WTC11 (cell line): ENCODE results near the gene ZFPL1.

ENCODE experiments used
- CREB1 ChIP-seq: sonication (generic); formaldehyde crosslinking; IDR thresholded peaks from 2 replicates; pipeline ENCODE4 v1.8.0; 2023; ENCODE audit warnings: mild to moderate bottlenecking, missing genetic modification reagents
- CTCF ChIP-seq: fragments of 200-600 bp; IDR thresholded peaks from 2 replicates; pipeline ENCODE4 v1.8.0; 2022; ENCODE audit warnings: antibody characterized with exemption
- FOXJ3 ChIP-seq: sonication (generic); formaldehyde crosslinking; IDR thresholded peaks from 2 replicates; pipeline ENCODE4 v1.9.0; 2021; ENCODE audit warnings: missing genetic modification reagents, mild to moderate bottlenecking, borderline replicate concordance
- MLX ChIP-seq: sonication (generic); formaldehyde crosslinking; IDR thresholded peaks from 2 replicates; pipeline ENCODE4 v1.8.1; 2023; ENCODE audit warnings: mild to moderate bottlenecking, missing genetic modification reagents, moderate library complexity
- MXD4 ChIP-seq: fragments of 250-450 bp; sonication (Bioruptor Pico); IDR thresholded peaks from 2 replicates; pipeline ENCODE4 v1.8.0; 2021; ENCODE audit warnings: mild to moderate bottlenecking, moderate library complexity, borderline replicate concordance
- NR2C2 ChIP-seq: sonication (generic); formaldehyde crosslinking; IDR thresholded peaks from 2 replicates; pipeline ENCODE4 v1.8.0; 2022; ENCODE audit warnings: mild to moderate bottlenecking, missing genetic modification reagents
- PREB ChIP-seq: sonication (generic); formaldehyde crosslinking; IDR thresholded peaks from 2 replicates; pipeline ENCODE4 v1.8.1; 2022; ENCODE audit warnings: mild to moderate bottlenecking, missing genetic modification reagents, moderate library complexity, borderline replicate concordance
- TP53 ChIP-seq: sonication (generic); formaldehyde crosslinking; IDR thresholded peaks from 2 replicates; pipeline ENCODE4 v1.8.1; 2023; ENCODE audit warnings: mild to moderate bottlenecking, missing genetic modification reagents
- USF2 ChIP-seq: sonication (generic); formaldehyde crosslinking; IDR thresholded peaks from 2 replicates; pipeline ENCODE4 v1.8.1; 2023; ENCODE audit warnings: mild to moderate bottlenecking, missing genetic modification reagents, moderate library complexity
- ZNF512 ChIP-seq: sonication (generic); formaldehyde crosslinking; IDR thresholded peaks from 2 replicates; pipeline ENCODE4 v1.8.1; 2022; ENCODE audit warnings: missing genetic modification reagents, borderline replicate concordance
- TF ChIP-seq, protein P1 (sequence below): sonication (generic); formaldehyde crosslinking; IDR thresholded peaks from 2 replicates; pipeline ENCODE4 v1.8.1; 2023; ENCODE audit warnings: mild to moderate bottlenecking, moderate library complexity, missing genetic modification reagents

DNA sequence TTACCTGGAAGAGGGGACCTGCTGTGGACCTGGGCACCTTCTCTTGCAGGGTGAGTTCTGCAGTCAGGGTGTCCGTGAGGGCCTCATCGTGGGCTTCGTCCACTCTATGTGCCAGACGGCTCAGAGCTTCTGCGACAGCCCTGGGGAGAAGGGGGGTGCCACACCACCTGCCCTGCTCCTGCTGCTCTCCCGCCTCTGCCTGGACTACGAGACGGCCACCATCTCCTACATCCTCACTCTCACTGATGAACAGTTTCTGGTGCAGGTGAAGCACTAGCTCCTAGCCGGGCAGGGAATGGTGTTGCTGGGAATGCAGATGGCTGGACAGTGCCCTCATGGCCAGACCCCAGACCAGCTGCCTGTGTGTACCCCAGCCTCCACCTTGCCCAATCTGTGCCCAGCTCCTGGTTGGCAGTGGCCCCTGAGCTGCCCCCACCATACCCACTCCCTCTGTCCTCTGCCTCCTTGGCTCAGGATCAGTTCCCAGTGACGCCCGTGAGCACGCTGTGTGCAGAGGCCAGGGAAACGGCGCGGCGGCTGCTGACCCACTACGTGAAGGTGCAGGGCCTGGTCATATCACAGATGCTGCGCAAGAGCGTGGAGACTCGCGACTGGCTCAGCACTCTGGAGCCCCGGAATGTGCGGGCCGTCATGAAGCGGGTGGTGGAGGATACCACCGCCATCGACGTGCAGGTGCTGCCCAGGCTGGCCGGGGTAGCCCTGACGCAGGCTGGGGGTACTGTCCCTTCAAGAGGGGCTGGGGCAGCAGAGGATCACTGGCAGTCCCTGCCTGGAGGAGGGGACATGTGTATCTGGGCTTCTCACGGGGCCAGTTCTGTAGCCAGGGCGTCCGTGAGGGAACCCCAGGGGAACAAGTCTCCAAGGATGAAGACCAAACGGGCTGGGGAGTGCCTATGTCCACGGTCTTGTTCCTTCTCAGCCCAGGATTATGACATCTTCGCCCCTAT, 25.5 kb downstream of the ZFPL1 start:
- TF ChIP-seq CTCF = no peak
- no peak for TF ChIP-seq CREB1 (CRISPR knock-in tag)
- TF ChIP-seq MXD4 = no peak
- TF ChIP-seq TP53 (CRISPR knock-in tag) = no peak
- no peak for TF ChIP-seq ZNF512
- no peak for TF ChIP-seq USF2 (CRISPR knock-in tag)
- TF ChIP-seq MLX (CRISPR knock-in tag) = no peak
- TF ChIP-seq, protein P1, sequence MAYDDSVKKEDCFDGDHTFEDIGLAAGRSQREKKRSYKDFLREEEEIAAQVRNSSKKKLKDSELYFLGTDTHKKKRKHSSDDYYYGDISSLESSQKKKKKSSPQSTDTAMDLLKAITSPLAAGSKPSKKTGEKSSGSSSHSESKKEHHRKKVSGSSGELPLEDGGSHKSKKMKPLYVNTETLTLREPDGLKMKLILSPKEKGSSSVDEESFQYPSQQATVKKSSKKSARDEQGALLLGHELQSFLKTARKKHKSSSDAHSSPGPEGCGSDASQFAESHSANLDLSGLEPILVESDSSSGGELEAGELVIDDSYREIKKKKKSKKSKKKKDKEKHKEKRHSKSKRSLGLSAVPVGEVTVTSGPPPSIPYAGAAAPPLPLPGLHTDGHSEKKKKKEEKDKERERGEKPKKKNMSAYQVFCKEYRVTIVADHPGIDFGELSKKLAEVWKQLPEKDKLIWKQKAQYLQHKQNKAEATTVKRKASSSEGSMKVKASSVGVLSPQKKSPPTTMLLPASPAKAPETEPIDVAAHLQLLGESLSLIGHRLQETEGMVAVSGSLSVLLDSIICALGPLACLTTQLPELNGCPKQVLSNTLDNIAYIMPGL (CRISPR knock-in tag) = no peak
- no peak for TF ChIP-seq PREB (CRISPR knock-in tag)
- no peak for TF ChIP-seq NR2C2 (CRISPR knock-in tag)
- no peak for TF ChIP-seq FOXJ3 (CRISPR knock-in tag)
